ENCODE measurements around the gene BBOX1.

GRCh38 chr11:27018902-27019529, 21.6 kb upstream of the BBOX1 start:
- TF ChIP-seq, protein P1, sequence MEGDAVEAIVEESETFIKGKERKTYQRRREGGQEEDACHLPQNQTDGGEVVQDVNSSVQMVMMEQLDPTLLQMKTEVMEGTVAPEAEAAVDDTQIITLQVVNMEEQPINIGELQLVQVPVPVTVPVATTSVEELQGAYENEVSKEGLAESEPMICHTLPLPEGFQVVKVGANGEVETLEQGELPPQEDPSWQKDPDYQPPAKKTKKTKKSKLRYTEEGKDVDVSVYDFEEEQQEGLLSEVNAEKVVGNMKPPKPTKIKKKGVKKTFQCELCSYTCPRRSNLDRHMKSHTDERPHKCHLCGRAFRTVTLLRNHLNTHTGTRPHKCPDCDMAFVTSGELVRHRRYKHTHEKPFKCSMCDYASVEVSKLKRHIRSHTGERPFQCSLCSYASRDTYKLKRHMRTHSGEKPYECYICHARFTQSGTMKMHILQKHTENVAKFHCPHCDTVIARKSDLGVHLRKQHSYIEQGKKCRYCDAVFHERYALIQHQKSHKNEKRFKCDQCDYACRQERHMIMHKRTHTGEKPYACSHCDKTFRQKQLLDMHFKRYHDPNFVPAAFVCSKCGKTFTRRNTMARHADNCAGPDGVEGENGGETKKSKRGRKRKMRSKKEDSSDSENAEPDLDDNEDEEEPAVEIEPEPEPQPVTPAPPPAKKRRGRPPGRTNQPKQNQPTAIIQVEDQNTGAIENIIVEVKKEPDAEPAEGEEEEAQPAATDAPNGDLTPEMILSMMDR (IDR thresholded peaks at IDR 0.05), result no peak
- TF ChIP-seq, protein P2, sequence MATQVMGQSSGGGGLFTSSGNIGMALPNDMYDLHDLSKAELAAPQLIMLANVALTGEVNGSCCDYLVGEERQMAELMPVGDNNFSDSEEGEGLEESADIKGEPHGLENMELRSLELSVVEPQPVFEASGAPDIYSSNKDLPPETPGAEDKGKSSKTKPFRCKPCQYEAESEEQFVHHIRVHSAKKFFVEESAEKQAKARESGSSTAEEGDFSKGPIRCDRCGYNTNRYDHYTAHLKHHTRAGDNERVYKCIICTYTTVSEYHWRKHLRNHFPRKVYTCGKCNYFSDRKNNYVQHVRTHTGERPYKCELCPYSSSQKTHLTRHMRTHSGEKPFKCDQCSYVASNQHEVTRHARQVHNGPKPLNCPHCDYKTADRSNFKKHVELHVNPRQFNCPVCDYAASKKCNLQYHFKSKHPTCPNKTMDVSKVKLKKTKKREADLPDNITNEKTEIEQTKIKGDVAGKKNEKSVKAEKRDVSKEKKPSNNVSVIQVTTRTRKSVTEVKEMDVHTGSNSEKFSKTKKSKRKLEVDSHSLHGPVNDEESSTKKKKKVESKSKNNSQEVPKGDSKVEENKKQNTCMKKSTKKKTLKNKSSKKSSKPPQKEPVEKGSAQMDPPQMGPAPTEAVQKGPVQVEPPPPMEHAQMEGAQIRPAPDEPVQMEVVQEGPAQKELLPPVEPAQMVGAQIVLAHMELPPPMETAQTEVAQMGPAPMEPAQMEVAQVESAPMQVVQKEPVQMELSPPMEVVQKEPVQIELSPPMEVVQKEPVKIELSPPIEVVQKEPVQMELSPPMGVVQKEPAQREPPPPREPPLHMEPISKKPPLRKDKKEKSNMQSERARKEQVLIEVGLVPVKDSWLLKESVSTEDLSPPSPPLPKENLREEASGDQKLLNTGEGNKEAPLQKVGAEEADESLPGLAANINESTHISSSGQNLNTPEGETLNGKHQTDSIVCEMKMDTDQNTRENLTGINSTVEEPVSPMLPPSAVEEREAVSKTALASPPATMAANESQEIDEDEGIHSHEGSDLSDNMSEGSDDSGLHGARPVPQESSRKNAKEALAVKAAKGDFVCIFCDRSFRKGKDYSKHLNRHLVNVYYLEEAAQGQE (IDR thresholded peaks at IDR 0.05; ENCODE audit: insufficient read depth in 1 of 2, low read depth in 2 of 2, low read length in 1 of 2), result no peak
- no peak for TF ChIP-seq POLR2AphosphoS5 (IDR thresholded peaks at IDR 0.05; ENCODE audit: low read depth, low read length)
- no peak for TF ChIP-seq TCF7L2 (IDR thresholded peaks at IDR 0.05; ENCODE audit: low read depth, low read length)
- no peak for TF ChIP-seq SIN3A (IDR thresholded peaks at IDR 0.05; ENCODE audit: borderline replicate concordance, insufficient read depth, low read depth, low read length)
